Stimulated activated CD4-positive, alpha-beta T cell treated with anti-CD3 and anti-CD28 coated beads, Interleukin-1b, Interleukin-23, amount 100 ng/mL, for 4 hours (primary cell): ENCODE results near the gene ADAT3.

Experiments used
- DNase-seq, 2 donors: peaks; one replicate each; pipeline ENCODE4 v3.0.0-alpha.2; 2020; ENCODE audit warnings: low read depth in 2 of 2

ADAT3 gene

DNA sequence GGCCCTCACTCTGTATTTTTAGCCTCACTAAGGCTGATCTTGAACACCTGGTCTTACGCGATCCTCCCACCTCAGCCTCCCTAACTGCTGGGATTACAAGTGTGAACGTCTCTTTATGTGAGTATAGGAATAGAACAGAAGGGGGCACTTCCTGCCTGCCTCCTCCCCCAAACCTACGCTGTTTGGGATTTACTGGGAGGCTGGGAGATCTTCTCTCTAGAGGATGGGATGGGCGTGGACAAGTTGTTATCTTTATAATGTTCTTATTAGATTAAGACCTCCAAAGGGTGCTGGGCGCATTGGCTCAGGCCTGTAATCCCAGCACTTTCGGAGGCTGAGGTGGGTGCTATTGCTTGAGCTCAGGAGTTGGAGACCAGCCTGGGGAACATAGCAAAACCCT lies 32.9 kb downstream of the ADAT3 start:
- no peak for DNase-seq

DNA sequence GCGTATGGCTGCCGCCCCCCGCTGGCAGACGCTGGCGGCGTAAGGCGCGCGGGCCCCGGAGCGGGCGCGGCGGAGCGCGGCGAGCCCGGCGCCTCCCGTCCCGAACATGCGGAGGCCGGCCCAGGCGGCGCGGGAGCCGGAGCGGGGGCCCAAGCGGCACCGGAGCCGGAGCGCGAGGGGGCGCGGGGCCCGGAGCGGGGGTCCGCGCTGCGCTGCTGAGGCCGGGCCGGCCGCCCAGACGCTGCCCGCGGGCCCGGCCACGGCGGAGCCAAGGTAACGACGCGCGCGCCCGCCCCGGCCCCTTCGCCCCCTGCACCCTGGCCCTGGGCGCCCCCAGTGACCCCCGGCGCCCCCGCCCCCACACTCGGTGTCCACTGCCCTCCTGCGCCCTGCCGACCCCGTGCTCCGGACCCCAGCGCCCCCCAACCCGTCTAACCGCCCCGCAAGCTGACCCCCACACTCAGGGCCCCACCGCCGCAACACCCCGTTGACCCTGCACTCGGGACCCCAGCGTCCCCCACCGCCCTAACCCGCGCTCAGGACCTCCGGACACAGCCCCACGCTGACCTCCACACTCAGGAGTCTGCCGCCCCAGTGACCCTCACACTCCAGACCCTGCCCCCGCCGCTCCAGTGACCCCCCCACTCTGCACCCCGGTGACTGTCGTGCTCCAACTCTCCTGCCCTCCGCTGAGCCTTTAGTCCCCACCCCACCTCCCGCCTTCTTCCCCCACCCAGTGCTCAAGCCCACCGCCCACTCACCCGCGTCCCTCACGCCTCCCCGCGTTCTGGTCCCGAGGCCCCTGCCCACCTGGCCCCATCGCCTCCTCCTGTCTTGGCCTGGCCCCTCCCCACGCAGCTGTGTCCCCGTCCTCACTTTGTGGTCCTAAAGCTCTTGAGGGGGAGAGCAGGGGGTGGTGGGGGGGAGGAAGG lies 36.2 kb downstream of the ADAT3 start, which contains the start of gene CSNK1G2:
Gene CSNK1G2 (plus strand): TSS at position 27 of the 932 bp plus-strand sequence. CDS start 28,601 bp downstream, outside the sequence.
- peak in 1 of 2 donors; percentile 24 for DNase-seq

- DNase-seq = peak; percentile 39 to 54
Measured at GRCh38 chr19:1942078-1942933, 37.1 kb downstream of the ADAT3 start.

- DNase-seq = no peak
Measured at GRCh38 chr19:1942934-1943555, 37.8 kb downstream of the ADAT3 start.

GRCh38 chr19:1943661-1944087 lies 38.5 kb downstream of the ADAT3 start:
- no peak for DNase-seq

GRCh38 chr19:1944088-1944915 lies 39.1 kb downstream of the ADAT3 start:
- no peak for DNase-seq

DNA sequence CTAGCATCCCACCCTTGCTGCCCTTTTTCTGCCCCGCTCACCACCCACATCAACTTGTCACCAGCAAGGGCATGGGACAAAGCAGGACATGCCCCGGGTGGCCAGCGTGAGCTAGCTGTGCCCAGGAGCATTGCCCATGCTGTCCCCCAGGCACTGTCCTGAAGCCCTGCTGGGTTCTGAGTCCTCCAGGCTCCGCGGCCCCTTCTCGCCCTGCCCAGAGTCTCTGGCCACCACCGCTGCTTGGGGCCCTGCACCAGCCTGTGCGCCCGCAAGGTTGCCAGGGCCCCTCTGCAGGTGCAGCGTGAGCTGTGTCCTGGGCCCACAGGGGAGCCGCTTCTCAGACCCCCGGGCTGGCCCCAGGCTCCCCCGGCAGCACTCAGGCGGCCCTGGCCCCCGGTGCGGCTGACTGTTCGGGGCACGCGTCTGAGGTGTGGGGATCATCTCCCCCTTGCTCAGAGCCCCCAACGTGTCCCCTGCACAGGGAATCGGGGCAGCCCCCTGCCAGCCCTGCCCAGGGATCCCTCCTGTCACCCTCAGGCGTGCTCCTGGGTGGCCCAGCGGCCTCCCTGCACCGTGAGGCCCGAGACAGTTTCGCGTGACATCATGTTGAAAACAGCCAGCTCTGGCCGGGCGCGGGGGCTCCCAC lies 39.8 kb downstream of the ADAT3 start:
- DNase-seq = no peak

GRCh38 chr19:1945899-1946298 lies 40.7 kb downstream of the ADAT3 start:
- DNase-seq = no peak

DNA sequence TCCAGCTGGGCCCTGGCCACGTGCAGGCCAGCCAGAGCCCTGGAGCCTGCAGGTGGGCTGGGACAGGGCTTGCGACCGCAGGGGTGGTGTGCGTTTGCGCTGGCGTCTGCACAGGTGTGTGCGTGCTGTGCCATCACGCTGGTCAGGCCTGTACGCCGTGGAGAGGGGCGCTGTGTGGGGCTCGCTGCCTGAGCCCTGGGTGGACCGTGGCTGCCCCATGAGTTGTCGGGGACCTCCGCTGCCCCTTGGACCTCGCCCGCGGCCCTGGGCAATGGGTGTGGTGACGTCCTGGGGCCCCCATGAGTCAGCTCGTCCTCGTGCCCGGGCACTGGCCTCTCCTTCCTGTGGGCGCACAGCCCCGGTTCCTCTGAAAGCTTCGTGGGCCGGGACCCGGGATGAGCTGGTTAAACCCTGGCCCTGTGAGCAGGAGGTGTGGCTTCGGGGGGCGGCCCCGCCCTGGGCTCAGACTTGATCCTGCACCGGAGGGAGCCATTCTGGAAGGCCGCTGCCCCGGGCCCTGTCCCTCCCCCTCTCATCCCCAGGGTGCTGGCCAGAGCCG lies 42.5 kb downstream of the ADAT3 start:
- no peak for DNase-seq

DNA sequence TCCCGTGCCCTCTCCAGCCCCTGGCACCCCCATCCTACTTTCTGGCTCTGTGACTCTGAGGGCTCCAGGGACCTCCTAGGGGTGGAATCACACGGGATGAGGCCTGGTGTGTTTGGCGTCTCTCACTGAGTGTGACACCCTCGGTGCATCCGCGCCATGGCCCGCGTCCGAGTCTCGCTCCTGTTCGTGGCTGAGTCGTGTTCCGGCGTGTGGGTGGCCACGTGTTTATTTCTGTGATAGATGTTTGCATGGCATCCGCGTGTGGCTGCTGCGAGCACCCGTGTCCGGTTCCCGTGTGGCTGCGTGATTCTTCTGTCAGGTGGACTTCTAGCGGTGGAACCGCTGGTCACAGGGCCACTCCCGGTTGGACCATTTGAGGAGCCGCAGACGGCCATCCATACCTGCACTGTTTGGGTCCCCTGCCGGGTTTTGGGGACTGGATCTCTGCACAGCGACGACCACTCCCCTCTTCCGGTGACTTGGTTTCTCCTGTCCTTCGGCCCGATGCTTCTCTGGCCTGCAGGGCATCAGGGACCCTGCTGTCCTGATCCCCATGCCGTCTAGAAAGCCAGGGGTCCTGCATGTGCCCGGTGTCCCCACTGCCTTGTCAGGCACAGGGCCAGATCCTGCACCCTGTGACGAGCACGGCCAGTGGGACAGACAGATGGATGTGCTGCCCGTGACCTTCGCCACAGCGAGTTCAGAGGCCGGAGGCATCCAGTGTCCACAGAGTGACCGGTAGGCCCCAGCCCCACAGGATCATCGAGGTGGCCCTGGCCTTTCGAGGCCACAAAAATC lies 44.3 kb downstream of the ADAT3 start:
- DNase-seq = no peak

- DNase-seq = no peak
Measured at GRCh38 chr19:1950640-1951039, 45.4 kb downstream of the ADAT3 start.

GRCh38 chr19:1952635-1953034 lies 47.4 kb downstream of the ADAT3 start:
- no peak for DNase-seq

DNA sequence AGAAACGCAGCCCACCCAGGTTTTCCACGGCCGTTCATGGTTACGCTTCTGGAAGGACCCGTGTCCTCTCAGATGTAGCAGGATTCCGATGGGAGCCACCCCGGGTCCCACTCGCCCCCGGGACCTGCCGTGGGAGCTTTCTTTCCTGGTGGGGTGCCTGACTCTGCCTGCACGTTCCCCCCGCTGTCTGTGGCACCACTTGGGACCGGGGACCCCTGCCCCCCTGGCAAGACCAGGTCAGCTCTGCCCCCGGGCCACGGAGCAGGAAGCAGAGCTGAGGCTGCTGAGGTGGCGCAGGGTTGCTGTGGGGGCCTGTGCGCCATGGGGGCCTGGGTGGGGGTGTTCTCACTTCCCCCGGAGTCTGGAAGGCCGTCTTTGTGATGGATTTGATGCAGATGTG lies 47.8 kb downstream of the ADAT3 start:
- no peak for DNase-seq

- DNase-seq = no peak
Measured at GRCh38 chr19:1953441-1954094, 48.4 kb downstream of the ADAT3 start.

- no peak for DNase-seq
Measured at GRCh38 chr19:1954532-1954933, 49.3 kb downstream of the ADAT3 start.

GRCh38 chr19:1955171-1956121 lies 50.2 kb downstream of the ADAT3 start:
- DNase-seq = no peak

GRCh38 chr19:1956122-1956494 lies 50.9 kb downstream of the ADAT3 start:
- no peak for DNase-seq
